A549 (cell line): ENCODE results near the gene PIGB.

Experiments
- MYC ChIP-seq: IDR thresholded peaks from 2 replicates; pipeline ENCODE4 v1.6.1; 2012; ENCODE audit warnings: mild to moderate bottlenecking, inconsistent platforms, low read length, improper control_type of control experiment, borderline replicate concordance
- RFX5 ChIP-seq: fragments of 450-650 bp; IDR thresholded peaks from 2 replicates; pipeline ENCODE4 v1.7.1; 2014; ENCODE audit warnings: antibody characterized with exemption, mild to moderate bottlenecking, moderate library complexity

GRCh38 chr15:55277116-55277564 is 41.9 kb upstream of the PIGB start:
- TF ChIP-seq MYC (no peak), RFX5 (no peak)
